Mesenchymal stem cell (in vitro differentiated cells and primary cell): ENCODE measurements around the gene EFCAB6.

ENCODE experiments used
- DNase-seq: peaks from one replicate; pipeline ENCODE4 v3.0.0-alpha.2; 2013
- H2AFZ ChIP-seq: one replicate; pipeline ENCODE4 v1.6.1; 2013; ENCODE audit warnings: low read depth, mild to moderate bottlenecking, control low read depth, inconsistent platforms, low read length, moderate library complexity
- H2AK5ac ChIP-seq: 2 replicates; pipeline ENCODE4 v1.6.1; 2013; ENCODE audit warnings: low read length, moderate library complexity, mild to moderate bottlenecking, inconsistent platforms; ENCODE audit not compliant: severe bottlenecking
- H2BK120ac ChIP-seq: one replicate; pipeline ENCODE4 v1.6.1; 2013; ENCODE audit warnings: low read depth, mild to moderate bottlenecking, inconsistent platforms, low read length, moderate library complexity
- H2BK12ac ChIP-seq, 2 experiments: one replicate each; pipeline ENCODE4 v1.6.1; 2013; ENCODE audit warnings: inconsistent platforms in 2 of 2, low read length in 2 of 2, mild to moderate bottlenecking in 2 of 2, moderate library complexity in 2 of 2, control low read depth in 1 of 2
- H2BK15ac ChIP-seq: one replicate; pipeline ENCODE4 v1.6.1; 2013; ENCODE audit warnings: mild to moderate bottlenecking, low read depth, inconsistent platforms; ENCODE audit not compliant: poor library complexity, severe bottlenecking
- H2BK5ac ChIP-seq: 2 replicates; pipeline ENCODE4 v1.6.1; 2013; ENCODE audit warnings: low read depth, mild to moderate bottlenecking, low read length, control low read depth, inconsistent platforms; ENCODE audit not compliant: poor library complexity, severe bottlenecking
- H3K14ac ChIP-seq, 2 experiments: one replicate each; pipeline ENCODE4 v1.6.1; 2013; ENCODE audit warnings: inconsistent platforms in 2 of 2, low read length in 2 of 2, control low read depth in 1 of 2, mild to moderate bottlenecking in 1 of 2, moderate library complexity in 1 of 2
- H3K18ac ChIP-seq, 2 experiments: one replicate each; pipeline ENCODE4 v1.6.1; 2013; ENCODE audit warnings: inconsistent platforms in 2 of 2, low read length in 2 of 2, control low read depth in 1 of 2, low read depth in 1 of 2, mild to moderate bottlenecking in 1 of 2
- H3K23ac ChIP-seq, 2 experiments: one replicate each; pipeline ENCODE4 v1.6.1; 2013; ENCODE audit warnings: inconsistent platforms in 2 of 2, low read length in 2 of 2, mild to moderate bottlenecking in 2 of 2, moderate library complexity in 2 of 2, control low read depth in 1 of 2
- H3K27ac ChIP-seq: 2 replicates; pipeline ENCODE4 v1.5.1; 2013; ENCODE audit warnings: mild to moderate bottlenecking, moderate library complexity, low read length, control low read depth, inconsistent platforms; ENCODE audit not compliant: poor library complexity, severe bottlenecking
- H3K27me3 ChIP-seq, 2 experiments: 2 replicates each; pipeline versions ENCODE4 v1.6.1 to v1.7.0; 2013; ENCODE audit warnings: low read length in 2 of 2, mild to moderate bottlenecking in 2 of 2, moderate library complexity in 2 of 2, control low read depth in 1 of 2, inconsistent platforms in 1 of 2; ENCODE audit not compliant: control insufficient read depth in 1 of 2, insufficient read depth in 1 of 2
- H3K36me3 ChIP-seq, 2 experiments: 2 replicates each; pipeline versions ENCODE4 v1.6.1 to v1.7.0; 2013; ENCODE audit warnings: low read length in 2 of 2, control low read depth in 1 of 2, inconsistent platforms in 1 of 2, low read depth in 1 of 2, mild to moderate bottlenecking in 1 of 2; ENCODE audit not compliant: insufficient read depth in 2 of 2, control insufficient read depth in 1 of 2
- H3K4ac ChIP-seq, 2 experiments: one replicate each; pipeline ENCODE4 v1.6.1; 2013; ENCODE audit warnings: inconsistent platforms in 2 of 2, low read length in 2 of 2, mild to moderate bottlenecking in 2 of 2, moderate library complexity in 2 of 2, control low read depth in 1 of 2, low read depth in 1 of 2
- H3K4me1 ChIP-seq: 2 replicates; pipeline ENCODE4 v1.6.1; 2013; ENCODE audit warnings: low read depth, low read length, control low read depth; ENCODE audit not compliant: control insufficient read depth, insufficient read depth
- H3K4me2 ChIP-seq: 2 replicates; pipeline ENCODE4 v1.6.1; 2013; ENCODE audit warnings: low read length, mild to moderate bottlenecking, inconsistent platforms; ENCODE audit not compliant: poor library complexity, severe bottlenecking
- H3K4me3 ChIP-seq, 2 experiments: 2 replicates each; pipeline versions ENCODE4 v1.5.1 to v1.7.0; 2013; ENCODE audit warnings: low read length in 2 of 2, mild to moderate bottlenecking in 2 of 2, control low read depth in 1 of 2, low read depth in 1 of 2; ENCODE audit not compliant: insufficient read depth in 1 of 2
- H3K79me1 ChIP-seq: replicated peaks from 2 replicates; pipeline ENCODE4 v1.6.1; 2013; ENCODE audit warnings: mild to moderate bottlenecking, control low read depth, low read length, inconsistent platforms; ENCODE audit not compliant: poor library complexity, severe bottlenecking
- H3K9ac ChIP-seq: 2 replicates; pipeline ENCODE4 v1.7.0; 2013; ENCODE audit warnings: mild to moderate bottlenecking, low read length, moderate library complexity
- H3K9me3 ChIP-seq: 2 replicates; pipeline ENCODE4 v1.7.0; 2013; ENCODE audit warnings: mild to moderate bottlenecking, low read length; ENCODE audit not compliant: control insufficient read depth
- H4K8ac ChIP-seq: one replicate; pipeline ENCODE4 v1.6.1; 2013; ENCODE audit warnings: inconsistent platforms, mild to moderate bottlenecking, low read length, moderate library complexity
- H4K91ac ChIP-seq: one replicate; pipeline ENCODE4 v1.6.1; 2013; ENCODE audit warnings: mild to moderate bottlenecking, low read length, inconsistent platforms
- WGBS: methylation state at CpG from one replicate; pipeline ENCODE4 v1.1.7; 2013; ENCODE audit warnings: mixed read lengths; 5-methylcytosine and 5-hydroxymethylcytosine counted together

Gene EFCAB6

GRCh38 chr22:43572710-43573109, 239.4 kb downstream of the EFCAB6 start:
- Histone ChIP-seq H3K4me2 (no peak overlapping the region), H4K8ac (no peak overlapping the region), H3K27me3 (peaks cover 9 to 24% of the 10 kb centered on the region in 2 experiments), H2BK5ac (no peak overlapping the region), H2AK5ac (no peak overlapping the region), H3K79me1 (no peaks in the 10 kb centered on the region), H2BK12ac (no peak overlapping the region), H3K23ac (no peak overlapping the region), H4K91ac (no peak overlapping the region), H3K14ac (no peak overlapping the region), H2BK15ac (no peak overlapping the region), H2AFZ (no peak overlapping the region), H3K9ac (no peak overlapping the region), H3K4me1 (peaks cover 1% of the 10 kb centered on the region), H3K9me3 (no peaks in the 10 kb centered on the region), H3K4ac (no peak overlapping the region), H3K18ac (no peak overlapping the region), H2BK120ac (no peak overlapping the region), H3K4me3 (no peak overlapping the region), H3K36me3 (no peaks in the 10 kb centered on the region), H3K27ac (no peak overlapping the region)
- no peak for DNase-seq
- WGBS: 71% methylated on average over 9 of the region's 9 CpGs

- no peak overlapping the region for H4K91ac ChIP-seq
- H3K36me3 ChIP-seq: no peaks in the 10 kb centered on the region
- no peaks in the 10 kb centered on the region for H3K79me1 ChIP-seq
- no peaks in the 10 kb centered on the region for H3K9me3 ChIP-seq
- no peak overlapping the region for H2BK120ac ChIP-seq
- H2BK5ac ChIP-seq: no peak overlapping the region
- H3K23ac ChIP-seq: no peak overlapping the region
- no peak overlapping the region for H3K9ac ChIP-seq
- no peak overlapping the region for H2AK5ac ChIP-seq
- no peak overlapping the region for H3K4me3 ChIP-seq
- WGBS: 100% methylated on average over 1 of the region's 4 CpGs
- DNase-seq: no peak
- no peak overlapping the region for H4K8ac ChIP-seq
- H3K18ac ChIP-seq: no peak overlapping the region
- H3K14ac ChIP-seq: no peak overlapping the region
- no peak overlapping the region for H2BK12ac ChIP-seq
- no peak overlapping the region for H3K4ac ChIP-seq
- H3K4me1 ChIP-seq: peaks cover 1% of the 10 kb centered on the region
- no peak overlapping the region for H3K4me2 ChIP-seq
- H3K27me3 ChIP-seq: peaks cover 9 to 24% of the 10 kb centered on the region in 2 experiments
- no peak overlapping the region for H2BK15ac ChIP-seq
- no peak overlapping the region for H3K27ac ChIP-seq
- no peak overlapping the region for H2AFZ ChIP-seq
Observed at GRCh38 chr22:43571181-43571580, 240.9 kb downstream of the EFCAB6 start.

GRCh38 chr22:43570531-43571165, 241.5 kb downstream of the EFCAB6 start:
- no peak for DNase-seq
- Histone ChIP-seq H3K9ac (no peak overlapping the region), H3K36me3 (no peaks in the 10 kb centered on the region), H2BK12ac (no peak overlapping the region), H2BK15ac (no peak overlapping the region), H3K23ac (no peak overlapping the region), H3K4me3 (no peak overlapping the region), H2AK5ac (no peak overlapping the region), H3K4me1 (peaks cover 1% of the 10 kb centered on the region), H3K4me2 (no peak overlapping the region), H3K9me3 (no peaks in the 10 kb centered on the region), H2BK5ac (no peak overlapping the region), H3K14ac (no peak overlapping the region), H3K79me1 (no peaks in the 10 kb centered on the region), H4K91ac (no peak overlapping the region), H3K27ac (no peak overlapping the region), H4K8ac (no peak overlapping the region), H3K4ac (no peak overlapping the region), H3K27me3 (peaks cover 9 to 24% of the 10 kb centered on the region in 2 experiments), H2BK120ac (no peak overlapping the region), H2AFZ (no peak overlapping the region), H3K18ac (no peak overlapping the region)
- 53% methylated on average over 14 of the region's 14 CpGs for WGBS

DNA sequence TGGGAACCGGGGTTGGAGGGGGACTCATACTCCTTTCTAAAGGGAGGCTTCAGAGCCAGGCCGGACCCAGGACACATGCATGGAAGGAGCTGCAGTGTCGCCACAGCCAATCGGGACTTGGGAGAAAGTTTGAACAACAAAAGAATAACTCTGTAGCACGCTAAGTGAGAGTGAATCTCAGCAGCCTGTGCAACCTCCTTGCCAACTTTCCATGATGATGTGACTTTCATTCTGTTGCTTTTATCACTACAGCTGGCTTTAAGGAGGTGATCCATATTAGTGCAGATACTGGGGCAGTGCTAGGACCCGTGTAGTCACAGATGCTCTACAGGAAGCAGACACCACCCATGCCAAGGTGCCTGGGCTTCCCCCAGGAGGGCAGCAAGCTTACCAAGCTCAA, 243.0 kb downstream of the EFCAB6 start:
- H2BK120ac ChIP-seq: no peak overlapping the region
- no peak overlapping the region for H3K14ac ChIP-seq
- peaks cover 9 to 24% of the 10 kb centered on the region in 2 experiments for H3K27me3 ChIP-seq
- H3K4me1 ChIP-seq: peaks cover 1% of the 10 kb centered on the region
- H3K4me2 ChIP-seq: no peak overlapping the region
- H3K9me3 ChIP-seq: no peaks in the 10 kb centered on the region
- no peak overlapping the region for H3K18ac ChIP-seq
- no peak overlapping the region for H2AK5ac ChIP-seq
- H2BK15ac ChIP-seq: no peak overlapping the region
- H3K4ac ChIP-seq: no peak overlapping the region
- no peak overlapping the region for H3K23ac ChIP-seq
- H3K9ac ChIP-seq: no peak overlapping the region
- H2BK5ac ChIP-seq: no peak overlapping the region
- 85% methylated on average over 6 of the region's 6 CpGs for WGBS
- no peak overlapping the region for H4K91ac ChIP-seq
- H3K79me1 ChIP-seq: no peaks in the 10 kb centered on the region
- H4K8ac ChIP-seq: no peak overlapping the region
- H2AFZ ChIP-seq: no peak overlapping the region
- DNase-seq: no peak
- H2BK12ac ChIP-seq: no peak overlapping the region
- H3K27ac ChIP-seq: no peak overlapping the region
- no peak overlapping the region for H3K4me3 ChIP-seq
- no peaks in the 10 kb centered on the region for H3K36me3 ChIP-seq
